K562 (cell line): ENCODE measurements around the gene PLEKHA8. TPM values are rescaled to one million over a fixed set of nuclear protein-coding genes. Genes with fewer than 3 reads are reported as not detected.

Experiments
- ATAC-seq: fragments of 200-7000 bp; cut with Tn5 transposase; 3 replicates; pipeline ENCODE4 v1.9.1; 2020; ENCODE audit warnings: moderate library complexity
- BruUV-seq: library from RNA; stranded (reverse); fragments of 400-500 nt; replicated peaks from 2 replicates; lab custom pipeline; 2021; lab: Mats Ljungman, UMichigan
- CTCF ChIA-PET: fragments of 300-600 bp; formaldehyde crosslinking; extraction: SDS; loops from one replicate; lab custom pipeline; 2021; ENCODE audit warnings: low intra/inter-chr PET ratio; lab: Yijun Ruan, JAX
- POLR2A ChIA-PET: fragments of 300-600, 350-650 bp; sonication (Branson Sonifier 250); formaldehyde crosslinking; extraction: SDS; loops from one replicate; lab custom pipeline; 2021; ENCODE audit warnings: antibody characterized with exemption, inconsistent platforms; lab: Yijun Ruan, JAX
- DNase-seq, 4 experiments: peaks; one replicate each; pipeline versions ENCODE4 v3.0.0 to v3.0.0-alpha.2; 2011 to 2018; ENCODE audit warnings: low spot score in 3 of 4, mixed read lengths in 3 of 4; ENCODE audit errors: extremely low read depth in 1 of 4
- FAIRE-seq: peaks from 2 replicates; lab custom pipeline; 2011; peaks lifted over from hg19 to GRCh38; lab: Jason Lieb, UNC
- H2AFZ ChIP-seq: 2 replicates; pipeline ENCODE4 v1.6.0; 2011; ENCODE audit warnings: low read depth, low read length, control low read depth, inconsistent platforms
- H3K27ac ChIP-seq: fragments of 200-600 bp; 3 replicates; pipeline ENCODE4 v1.8.0; 2011; ENCODE audit warnings: low read depth, mild to moderate bottlenecking, control low read depth, inconsistent platforms, low read length, moderate library complexity, mixed read lengths; ENCODE audit errors: extremely low read depth
- H3K27me3 ChIP-seq, 2 experiments: fragments of 300-600 bp in 1 of 2; 2 replicates in 1 of 2; 3 replicates in 1 of 2; pipeline versions ENCODE4 v1.6.0 to v1.8.0; 2011; ENCODE audit warnings: inconsistent platforms in 2 of 2, low read length in 2 of 2, mild to moderate bottlenecking in 1 of 2, mixed read lengths in 1 of 2, moderate library complexity in 1 of 2; ENCODE audit not compliant: control insufficient read depth in 2 of 2, insufficient read depth in 2 of 2
- H3K36me3 ChIP-seq: fragments of 300-600 bp; 3 replicates; pipeline ENCODE4 v1.8.0; 2011; ENCODE audit warnings: mild to moderate bottlenecking, low read length, inconsistent platforms; ENCODE audit not compliant: control insufficient read depth, insufficient read depth
- H3K4me1 ChIP-seq, 2 experiments: fragments of 200-600 bp in 1 of 2; replicated peaks in 1 of 2; 2 replicates in 1 of 2; 3 replicates in 1 of 2; pipeline versions ENCODE4 v1.5.1 to v1.8.0; 2011; ENCODE audit warnings: inconsistent platforms in 2 of 2, low read length in 2 of 2, mild to moderate bottlenecking in 1 of 2, mixed read lengths in 1 of 2, moderate library complexity in 1 of 2; ENCODE audit not compliant: control insufficient read depth in 2 of 2, insufficient read depth in 2 of 2
- H3K4me2 ChIP-seq: 2 replicates; pipeline ENCODE4 v1.6.1; 2011; ENCODE audit warnings: low read length, control low read depth, inconsistent platforms, mixed read lengths; ENCODE audit not compliant: insufficient read depth
- H3K4me3 ChIP-seq: fragments of 200-600 bp; sonication (generic), shearing (Covaris generic); 2 replicates; pipeline ENCODE4 v1.5.1; 2016; ENCODE audit warnings: control low read depth, inconsistent platforms
- H3K79me2 ChIP-seq: fragments of 200-600 bp; 3 replicates; pipeline ENCODE4 v1.8.0; 2011; ENCODE audit warnings: low read length, inconsistent platforms; ENCODE audit not compliant: control insufficient read depth, insufficient read depth
- H3K9ac ChIP-seq, 2 experiments: 2 replicates each; pipeline versions ENCODE4 v1.6.0 to v1.6.1; 2011; ENCODE audit warnings: low read depth in 2 of 2, low read length in 2 of 2, control low read depth in 1 of 2, inconsistent platforms in 1 of 2, mild to moderate bottlenecking in 1 of 2, mixed read lengths in 1 of 2; ENCODE audit not compliant: insufficient read depth in 1 of 2
- H3K9me1 ChIP-seq: one replicate; pipeline ENCODE4 v1.6.0; 2011; ENCODE audit warnings: inconsistent platforms, mild to moderate bottlenecking, low read length, moderate library complexity; ENCODE audit not compliant: control insufficient read depth, insufficient read depth
- H3K9me3 ChIP-seq: replicated peaks from 2 replicates; pipeline ENCODE4 v1.5.1; 2011; ENCODE audit warnings: low read depth, low read length, inconsistent platforms; ENCODE audit not compliant: control insufficient read depth, insufficient read depth
- H4K20me1 ChIP-seq: replicated peaks from 2 replicates; pipeline ENCODE4 v1.6.1; 2011; ENCODE audit warnings: low read length, inconsistent platforms, mixed read lengths; ENCODE audit not compliant: control insufficient read depth, insufficient read depth
- NR0B1 ChIP-seq: fragments of 450-650 bp; IDR thresholded peaks from one replicate; pipeline ENCODE4 v1.6.1; 2018; ENCODE audit warnings: mild to moderate bottlenecking, moderate library complexity; ENCODE audit not compliant: partially characterized antibody
- PRDM10 ChIP-seq: fragments of 450-650 bp; IDR thresholded peaks from 2 replicates; pipeline ENCODE4 v1.6.1; 2018; ENCODE audit not compliant: partially characterized antibody
- YY1 ChIP-seq, 3 experiments: IDR thresholded peaks; 2 replicates each; pipeline ENCODE4 v1.6.1; 2011; ENCODE audit warnings: low read length in 2 of 3, mild to moderate bottlenecking in 2 of 3, moderate library complexity in 2 of 3, borderline replicate concordance in 1 of 3, control low read depth in 1 of 3, low read depth in 1 of 3; ENCODE audit not compliant: insufficient read depth in 3 of 3, insufficient replicate concordance in 2 of 3, control insufficient read depth in 1 of 3, insufficient read length in 1 of 3; ENCODE audit errors: extremely low read depth in 1 of 3
- WGBS: fragments of 100-300 bp; shearing (Covaris generic); methylation state at CpG from one replicate; pipeline ENCODE4 v1.1.6; 2016; ENCODE audit warnings: low coverage, mixed read lengths; ENCODE audit not compliant: insufficient coverage; ENCODE audit errors: missing lambda C conversion rate; 5-methylcytosine and 5-hydroxymethylcytosine counted together
- in situ Hi-C: fragments of 300-500 bp; cut with MboI; formaldehyde crosslinking; loops from 4 replicates; pipeline ENCODE4 v1.15.0; 2018; ENCODE audit warnings: inconsistent platforms, mixed read lengths
- intact Hi-C: fragments of 100-400 bp; cut with micrococcal nuclease; formaldehyde crosslinking; loops from 2 replicates; pipeline ENCODE4 v1.14.2; 2022
- polyA plus RNA-seq, 8 experiments: library from polyadenylated mRNA; depleted of rRNA in 4 of 8; stranded (reverse) in 5 of 8; unstranded in 3 of 8; fragments of >200 nt; fragmentation: Nextera tagmentation in 2 of 8; fragmentation: Illumina TruSeq in 1 of 8; extraction: Ambion mirVana in 2 of 8; extraction: Trizol in 1 of 8; gene quantifications; 2 replicates each; pipeline versions ENCODE4 v1.2.1 to v1.2.3, GENCODE V29; 2011 to 2014; ENCODE audit warnings: inconsistent platforms in 1 of 8, missing spikeins in 1 of 8
- total RNA-seq, 7 experiments: library from RNA; depleted of rRNA in 6 of 7; stranded (reverse); fragments of >200 nt in 6 of 7; fragmentation: Illumina TruSeq in 2 of 7; extraction: Trizol in 2 of 7; gene quantifications; 2 replicates each; pipeline versions ENCODE4 v1.2.1 to v1.2.3, GENCODE V29; 2011 to 2021; ENCODE audit warnings: low replicate concordance in 1 of 7

PLEKHA8 gene
- total and polyA plus RNA-seq, 9 of the 15 experiments (the other 6 are each of a cell fraction or from before 2014, with no cell fraction given), result 3.2 to 16.3 (median 11.8) TPM

DNA sequence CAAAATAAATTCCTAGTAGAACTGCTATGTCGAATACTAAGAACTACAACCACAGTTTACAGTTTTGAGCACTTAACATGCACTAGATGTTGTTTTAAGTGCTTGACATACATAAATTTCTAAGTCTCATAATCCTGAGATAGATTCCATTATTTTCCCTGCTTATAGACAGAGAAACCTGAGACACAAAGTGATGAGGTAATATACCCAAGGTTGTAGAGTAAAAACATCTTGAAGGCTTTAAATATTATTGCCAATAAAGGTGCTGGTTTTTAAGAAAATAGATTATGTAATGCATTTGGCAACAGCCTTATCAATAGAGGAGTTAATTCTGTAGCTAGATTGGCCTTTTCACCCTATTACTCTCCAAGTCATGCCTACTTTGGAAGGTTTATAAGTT lies 48.2 kb downstream of the PLEKHA8 start:
- 16% methylated on average over 1 of the region's 1 CpG for WGBS
- Histone ChIP-seq H3K4me3 (no peak overlapping the region), H3K9me3 (no peaks in the 10 kb centered on the region), H3K4me1 (no peaks in the 10 kb centered on the region), H3K27ac (no peak overlapping the region), H3K27me3 (no peaks in the 10 kb centered on the region), H3K79me2 (no peaks in the 10 kb centered on the region)
- peak; percentile 55 for FAIRE-seq
- POLR2A ChIA-PET, result no interaction called here
- no TSS peak for BruUV-seq
- intact Hi-C loops, result loop anchor here (10.0 kb wide), 1 partner anchor 488 kb away; no protein-coding TSS in a partner anchor
- TF ChIP-seq YY1 (IDR thresholded peaks at IDR 0.05; ENCODE audit: borderline replicate concordance in 1 of 3, control insufficient read depth in 1 of 3, extremely low read depth in 1 of 3, insufficient read depth in 3 of 3, insufficient read length in 1 of 3, insufficient replicate concordance in 2 of 3, low read depth in 1 of 3, low read length in 2 of 3) (no peak), PRDM10 (no peak), NR0B1 (no peak)
- TF ChIP-seq, all 486 proteins: peak for 0
- CTCF ChIA-PET, result no interaction called here
- Histone ChIP-seq H3K36me3 (peaks cover 9% of the 10 kb centered on the region; the same call in 2 of the 3 replicates), H3K9me1 (no peaks in the 10 kb centered on the region), H2AFZ (no peak overlapping the region), H4K20me1 (no peaks in the 10 kb centered on the region), H3K9ac (no peak overlapping the region), H3K4me2 (no peak overlapping the region)
- in situ Hi-C loops, result no loop called here
- ATAC-seq, result no peak
- DNase-seq, result no peak
